A549 (cell line): Measurements from ENCODE around the gene TAF9.

Experiments
- JUNB ChIP-seq: fragments of >200 bp; sonication (Bioruptor Twin); formaldehyde crosslinking; IDR thresholded peaks from 2 replicates; pipeline ENCODE4 v1.6.1; 2016
- MAX ChIP-seq: IDR thresholded peaks from 2 replicates; pipeline ENCODE4 v1.6.1; 2012
- NPAS2 ChIP-seq: fragments of 250-450 bp; sonication (Bioruptor Pico); IDR thresholded peaks from 2 replicates; pipeline ENCODE4 v1.8.0; 2022; ENCODE audit warnings: mild to moderate bottlenecking, moderate library complexity, borderline replicate concordance
- TF ChIP-seq, protein P1 (sequence below): fragments of >200 bp; sonication (Bioruptor Twin); formaldehyde crosslinking; IDR thresholded peaks from 3 replicates; pipeline ENCODE4 v1.5.1; 2016

DNA sequence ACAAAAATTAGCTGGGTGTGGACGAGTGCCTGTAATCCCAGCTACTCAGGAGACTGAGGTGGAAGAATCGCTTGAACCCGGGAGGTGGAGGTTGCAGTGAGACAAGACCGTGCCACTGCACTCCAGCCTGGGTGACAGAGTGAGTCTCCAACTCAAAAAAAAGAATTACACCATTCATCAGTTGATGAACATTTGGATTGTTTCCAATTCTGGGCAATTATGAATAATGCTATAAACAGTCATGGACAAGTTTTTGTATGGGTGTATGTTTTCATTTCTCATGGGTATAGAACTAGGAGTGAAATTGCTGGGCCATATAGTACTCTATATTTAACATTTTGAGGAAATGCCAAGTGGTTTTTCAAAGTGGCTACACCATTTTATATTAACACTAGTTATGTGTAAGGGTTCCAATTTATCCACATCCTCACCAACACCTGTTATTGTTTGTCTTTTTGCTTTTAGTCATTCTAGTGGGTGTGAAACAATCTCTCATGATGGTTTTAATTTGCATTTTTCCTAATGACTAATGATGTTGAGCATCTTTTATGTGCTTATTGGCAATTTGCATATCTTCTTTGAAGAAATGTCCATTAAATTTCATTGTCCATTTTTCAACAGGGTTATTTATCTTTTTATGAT lies 27.7 kb downstream of the TAF9 start:
- TF ChIP-seq JUNB, result no peak
- TF ChIP-seq NPAS2 (CRISPR knock-in tag), result no peak
- no peak for TF ChIP-seq MAX
- TF ChIP-seq, protein P1, sequence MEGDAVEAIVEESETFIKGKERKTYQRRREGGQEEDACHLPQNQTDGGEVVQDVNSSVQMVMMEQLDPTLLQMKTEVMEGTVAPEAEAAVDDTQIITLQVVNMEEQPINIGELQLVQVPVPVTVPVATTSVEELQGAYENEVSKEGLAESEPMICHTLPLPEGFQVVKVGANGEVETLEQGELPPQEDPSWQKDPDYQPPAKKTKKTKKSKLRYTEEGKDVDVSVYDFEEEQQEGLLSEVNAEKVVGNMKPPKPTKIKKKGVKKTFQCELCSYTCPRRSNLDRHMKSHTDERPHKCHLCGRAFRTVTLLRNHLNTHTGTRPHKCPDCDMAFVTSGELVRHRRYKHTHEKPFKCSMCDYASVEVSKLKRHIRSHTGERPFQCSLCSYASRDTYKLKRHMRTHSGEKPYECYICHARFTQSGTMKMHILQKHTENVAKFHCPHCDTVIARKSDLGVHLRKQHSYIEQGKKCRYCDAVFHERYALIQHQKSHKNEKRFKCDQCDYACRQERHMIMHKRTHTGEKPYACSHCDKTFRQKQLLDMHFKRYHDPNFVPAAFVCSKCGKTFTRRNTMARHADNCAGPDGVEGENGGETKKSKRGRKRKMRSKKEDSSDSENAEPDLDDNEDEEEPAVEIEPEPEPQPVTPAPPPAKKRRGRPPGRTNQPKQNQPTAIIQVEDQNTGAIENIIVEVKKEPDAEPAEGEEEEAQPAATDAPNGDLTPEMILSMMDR, result no peak
